NCI-H1092 treated with DMSO at 0.1 percent for 48 hours (cell line): ENCODE measurements around the gene PDZD2.
"Not testable (repeated sequence)": the region's sequence is repeated elsewhere in the genome, so short reads cannot be mapped to it uniquely, and the experiment has no call there.

Experiments
- DNase-seq: peaks from one replicate; lab custom pipeline; 2025; lab: John Stamatoyannopoulos, UW

PDZD2 gene

GRCh38 chr5:31733371-31733770 lies 94.4 kb downstream of the PDZD2 start:
- DNase-seq: no peak

- no peak for DNase-seq
Measured at GRCh38 chr5:31736127-31736526, 97.2 kb downstream of the PDZD2 start.

- DNase-seq: no peak
Measured at GRCh38 chr5:31738199-31738598, 99.3 kb downstream of the PDZD2 start.

- DNase-seq: no peak
Measured at GRCh38 chr5:31741496-31741895, 102.6 kb downstream of the PDZD2 start.

- DNase-seq: no peak
Measured at GRCh38 chr5:31743678-31744077, 104.7 kb downstream of the PDZD2 start.

GRCh38 chr5:31748458-31749172 lies 109.7 kb downstream of the PDZD2 start:
- no peak for DNase-seq

- no peak for DNase-seq
Measured at GRCh38 chr5:31750215-31750614, 111.3 kb downstream of the PDZD2 start.

- DNase-seq: no peak
Measured at GRCh38 chr5:31751610-31752009, 112.7 kb downstream of the PDZD2 start.

GRCh38 chr5:31753700-31754357 lies 114.9 kb downstream of the PDZD2 start:
- no peak for DNase-seq

- no peak for DNase-seq
Measured at GRCh38 chr5:31754358-31754704, 115.4 kb downstream of the PDZD2 start.

- DNase-seq: no peak
Measured at GRCh38 chr5:31754741-31755675, 116.1 kb downstream of the PDZD2 start.

GRCh38 chr5:31755676-31756230 lies 116.8 kb downstream of the PDZD2 start:
- no peak for DNase-seq

- no peak for DNase-seq
Measured at GRCh38 chr5:31757806-31758205, 118.9 kb downstream of the PDZD2 start.

- DNase-seq: no peak
Measured at GRCh38 chr5:31758803-31759425, 120.0 kb downstream of the PDZD2 start.

- DNase-seq: no peak
Measured at GRCh38 chr5:31759925-31760324, 121.0 kb downstream of the PDZD2 start.

- no peak for DNase-seq
Measured at GRCh38 chr5:31761877-31762276, 122.9 kb downstream of the PDZD2 start.

- DNase-seq: no peak
Measured at GRCh38 chr5:31763424-31763823, 124.5 kb downstream of the PDZD2 start.

- DNase-seq: not testable (repeated sequence)
Measured at GRCh38 chr5:31764687-31765086, 125.8 kb downstream of the PDZD2 start.

- no peak for DNase-seq
Measured at GRCh38 chr5:31767335-31768031, 128.6 kb downstream of the PDZD2 start.

GRCh38 chr5:31768046-31768445 lies 129.1 kb downstream of the PDZD2 start:
- DNase-seq: no peak

- DNase-seq: no peak
Measured at GRCh38 chr5:31768784-31769183, 129.9 kb downstream of the PDZD2 start.
